ENCODE data around the gene GTF2H2C_2.
A peak's percentile ranks its signal among the peaks of the same experiment; 100 is the strongest.
"Not testable (repeated sequence)": the region's sequence is repeated elsewhere in the genome, so short reads cannot be mapped to it uniquely, and the experiment has no call there.

The GTF2H2C_2 gene

GRCh38 chr5:70415117-70415516, at the start of gene GTF2H2C_2:
GTF2H2C_2 (plus strand) TSS chr5:70415368.
- DNase-seq; H2AFZ ChIP-seq (ENCODE audit: low read length); H4K20me1 ChIP-seq (ENCODE audit: insufficient read depth, low read length); H3K9ac ChIP-seq (ENCODE audit: low read length); H3K4me2 ChIP-seq (ENCODE audit: low read depth, low read length); H3K27ac ChIP-seq (ENCODE audit: low read length); H3F3A ChIP-seq (ENCODE audit: insufficient read depth, low read length); H3K4me3 ChIP-seq (ENCODE audit: low read length); H3K27me3 ChIP-seq (replicated peaks; ENCODE audit: insufficient read depth, low read length); H3K79me2 ChIP-seq (ENCODE audit: low read length); H3K9me2 ChIP-seq (replicated peaks; ENCODE audit: insufficient read depth, low read length); H3K36me3 ChIP-seq (replicated peaks; ENCODE audit: insufficient read depth, low read length); H3K9me3 ChIP-seq (replicated peaks; ENCODE audit: insufficient read depth, low read length); H3K4me1 ChIP-seq (ENCODE audit: low read length): not testable (repeated sequence)

GRCh38 chr5:70400984-70401686, 14.0 kb upstream of the GTF2H2C_2 start:
- not testable (repeated sequence) for H4K20me1 ChIP-seq (ENCODE audit: insufficient read depth, low read length); H3F3A ChIP-seq (ENCODE audit: insufficient read depth, low read length); H3K79me2 ChIP-seq (ENCODE audit: low read length); H2AFZ ChIP-seq (ENCODE audit: low read length); H3K9me2 ChIP-seq (replicated peaks; ENCODE audit: insufficient read depth, low read length); H3K9me3 ChIP-seq (replicated peaks; ENCODE audit: insufficient read depth, low read length); DNase-seq; H3K4me1 ChIP-seq (ENCODE audit: low read length); H3K27me3 ChIP-seq (replicated peaks; ENCODE audit: insufficient read depth, low read length); H3K4me2 ChIP-seq (ENCODE audit: low read depth, low read length); H3K36me3 ChIP-seq (replicated peaks; ENCODE audit: insufficient read depth, low read length)
- 0 out of 2 replicates have a peak overlapping the region, but pooled peaks have one; percentile 31 for H3K9ac ChIP-seq (ENCODE audit: low read length)
- H3K4me3 ChIP-seq (ENCODE audit: low read length): peak overlapping the region; percentile 53; the same call in 1 of the 2 replicates
- H3K27ac ChIP-seq (ENCODE audit: low read length): peak overlapping the region; percentile 39; the same call in 1 of the 2 replicates

GRCh38 chr5:70421322-70421721, 6.2 kb downstream of the GTF2H2C_2 start:
- H3K79me2 ChIP-seq (ENCODE audit: low read length); H3K4me1 ChIP-seq (ENCODE audit: low read length); H3K4me2 ChIP-seq (ENCODE audit: low read depth, low read length); H3K27me3 ChIP-seq (replicated peaks; ENCODE audit: insufficient read depth, low read length); H3F3A ChIP-seq (ENCODE audit: insufficient read depth, low read length); H3K9ac ChIP-seq (ENCODE audit: low read length); H3K4me3 ChIP-seq (ENCODE audit: low read length); H2AFZ ChIP-seq (ENCODE audit: low read length); H3K9me3 ChIP-seq (replicated peaks; ENCODE audit: insufficient read depth, low read length); H3K27ac ChIP-seq (ENCODE audit: low read length); H3K9me2 ChIP-seq (replicated peaks; ENCODE audit: insufficient read depth, low read length); DNase-seq; H4K20me1 ChIP-seq (ENCODE audit: insufficient read depth, low read length); H3K36me3 ChIP-seq (replicated peaks; ENCODE audit: insufficient read depth, low read length): not testable (repeated sequence)

- H3K9ac ChIP-seq (ENCODE audit: low read length); H3K27me3 ChIP-seq (replicated peaks; ENCODE audit: insufficient read depth, low read length); H3K9me2 ChIP-seq (replicated peaks; ENCODE audit: insufficient read depth, low read length); DNase-seq; H3F3A ChIP-seq (ENCODE audit: insufficient read depth, low read length); H3K4me1 ChIP-seq (ENCODE audit: low read length); H4K20me1 ChIP-seq (ENCODE audit: insufficient read depth, low read length); H3K79me2 ChIP-seq (ENCODE audit: low read length); H3K27ac ChIP-seq (ENCODE audit: low read length); H3K9me3 ChIP-seq (replicated peaks; ENCODE audit: insufficient read depth, low read length); H2AFZ ChIP-seq (ENCODE audit: low read length); H3K4me3 ChIP-seq (ENCODE audit: low read length); H3K36me3 ChIP-seq (replicated peaks; ENCODE audit: insufficient read depth, low read length); H3K4me2 ChIP-seq (ENCODE audit: low read depth, low read length): not testable (repeated sequence)
Observed at GRCh38 chr5:70423215-70423614, 8.0 kb downstream of the GTF2H2C_2 start.

GRCh38 chr5:70438518-70438917, 23.4 kb downstream of the GTF2H2C_2 start:
- H3K4me1 ChIP-seq (ENCODE audit: low read length); H3K36me3 ChIP-seq (replicated peaks; ENCODE audit: insufficient read depth, low read length); H3K27ac ChIP-seq (ENCODE audit: low read length); H3K9me2 ChIP-seq (replicated peaks; ENCODE audit: insufficient read depth, low read length); H4K20me1 ChIP-seq (ENCODE audit: insufficient read depth, low read length); H3K9ac ChIP-seq (ENCODE audit: low read length); H3K27me3 ChIP-seq (replicated peaks; ENCODE audit: insufficient read depth, low read length); H3F3A ChIP-seq (ENCODE audit: insufficient read depth, low read length); DNase-seq; H3K9me3 ChIP-seq (replicated peaks; ENCODE audit: insufficient read depth, low read length); H2AFZ ChIP-seq (ENCODE audit: low read length); H3K4me3 ChIP-seq (ENCODE audit: low read length); H3K79me2 ChIP-seq (ENCODE audit: low read length); H3K4me2 ChIP-seq (ENCODE audit: low read depth, low read length): not testable (repeated sequence)

- H3K36me3 ChIP-seq (replicated peaks; ENCODE audit: insufficient read depth, low read length); H3K4me2 ChIP-seq (ENCODE audit: low read depth, low read length); H3K79me2 ChIP-seq (ENCODE audit: low read length); H3K9me3 ChIP-seq (replicated peaks; ENCODE audit: insufficient read depth, low read length); H2AFZ ChIP-seq (ENCODE audit: low read length); H4K20me1 ChIP-seq (ENCODE audit: insufficient read depth, low read length); H3K4me3 ChIP-seq (ENCODE audit: low read length); H3K4me1 ChIP-seq (ENCODE audit: low read length); H3K9ac ChIP-seq (ENCODE audit: low read length); H3K27me3 ChIP-seq (replicated peaks; ENCODE audit: insufficient read depth, low read length); DNase-seq; H3F3A ChIP-seq (ENCODE audit: insufficient read depth, low read length); H3K9me2 ChIP-seq (replicated peaks; ENCODE audit: insufficient read depth, low read length); H3K27ac ChIP-seq (ENCODE audit: low read length): not testable (repeated sequence)
Observed at GRCh38 chr5:70449565-70449964, 34.4 kb downstream of the GTF2H2C_2 start.

GRCh38 chr5:70451249-70451984, 36.2 kb downstream of the GTF2H2C_2 start:
- H3K36me3 ChIP-seq (replicated peaks; ENCODE audit: insufficient read depth, low read length); H3K27me3 ChIP-seq (replicated peaks; ENCODE audit: insufficient read depth, low read length); H3K9ac ChIP-seq (ENCODE audit: low read length); H3K4me3 ChIP-seq (ENCODE audit: low read length); DNase-seq; H3K4me2 ChIP-seq (ENCODE audit: low read depth, low read length); H3K79me2 ChIP-seq (ENCODE audit: low read length); H2AFZ ChIP-seq (ENCODE audit: low read length); H3K9me2 ChIP-seq (replicated peaks; ENCODE audit: insufficient read depth, low read length); H3K27ac ChIP-seq (ENCODE audit: low read length); H4K20me1 ChIP-seq (ENCODE audit: insufficient read depth, low read length); H3F3A ChIP-seq (ENCODE audit: insufficient read depth, low read length); H3K9me3 ChIP-seq (replicated peaks; ENCODE audit: insufficient read depth, low read length); H3K4me1 ChIP-seq (ENCODE audit: low read length): not testable (repeated sequence)

GRCh38 chr5:70457093-70457492, 41.9 kb downstream of the GTF2H2C_2 start:
- not testable (repeated sequence) for H4K20me1 ChIP-seq (ENCODE audit: insufficient read depth, low read length); H2AFZ ChIP-seq (ENCODE audit: low read length); H3K27ac ChIP-seq (ENCODE audit: low read length); H3K4me1 ChIP-seq (ENCODE audit: low read length); H3K4me2 ChIP-seq (ENCODE audit: low read depth, low read length); H3K9me2 ChIP-seq (replicated peaks; ENCODE audit: insufficient read depth, low read length); H3K4me3 ChIP-seq (ENCODE audit: low read length); DNase-seq; H3F3A ChIP-seq (ENCODE audit: insufficient read depth, low read length); H3K27me3 ChIP-seq (replicated peaks; ENCODE audit: insufficient read depth, low read length); H3K36me3 ChIP-seq (replicated peaks; ENCODE audit: insufficient read depth, low read length); H3K9me3 ChIP-seq (replicated peaks; ENCODE audit: insufficient read depth, low read length); H3K79me2 ChIP-seq (ENCODE audit: low read length); H3K9ac ChIP-seq (ENCODE audit: low read length)
